ENCODE measurements around the gene EPHA5.

DNA sequence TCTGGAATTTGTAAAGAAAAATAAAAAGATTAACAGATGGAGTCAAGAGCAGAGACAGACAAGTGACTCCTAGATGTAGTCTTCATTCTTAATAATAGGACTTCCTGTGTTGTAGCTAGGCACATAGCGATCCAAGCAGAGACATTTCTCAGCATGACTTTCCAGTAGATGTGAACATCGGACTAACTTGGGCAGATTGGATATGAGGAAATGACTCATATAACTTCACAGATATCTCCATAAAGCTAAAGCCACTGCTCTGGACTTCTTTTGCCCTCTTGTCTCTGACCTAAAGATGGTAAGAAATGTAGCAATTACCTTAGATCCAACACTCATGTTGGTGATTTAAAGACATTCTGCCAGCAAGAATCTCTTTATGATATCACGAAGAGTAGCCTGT is 131.7 kb downstream of the EPHA5 start:
- TF ChIP-seq, protein P1, sequence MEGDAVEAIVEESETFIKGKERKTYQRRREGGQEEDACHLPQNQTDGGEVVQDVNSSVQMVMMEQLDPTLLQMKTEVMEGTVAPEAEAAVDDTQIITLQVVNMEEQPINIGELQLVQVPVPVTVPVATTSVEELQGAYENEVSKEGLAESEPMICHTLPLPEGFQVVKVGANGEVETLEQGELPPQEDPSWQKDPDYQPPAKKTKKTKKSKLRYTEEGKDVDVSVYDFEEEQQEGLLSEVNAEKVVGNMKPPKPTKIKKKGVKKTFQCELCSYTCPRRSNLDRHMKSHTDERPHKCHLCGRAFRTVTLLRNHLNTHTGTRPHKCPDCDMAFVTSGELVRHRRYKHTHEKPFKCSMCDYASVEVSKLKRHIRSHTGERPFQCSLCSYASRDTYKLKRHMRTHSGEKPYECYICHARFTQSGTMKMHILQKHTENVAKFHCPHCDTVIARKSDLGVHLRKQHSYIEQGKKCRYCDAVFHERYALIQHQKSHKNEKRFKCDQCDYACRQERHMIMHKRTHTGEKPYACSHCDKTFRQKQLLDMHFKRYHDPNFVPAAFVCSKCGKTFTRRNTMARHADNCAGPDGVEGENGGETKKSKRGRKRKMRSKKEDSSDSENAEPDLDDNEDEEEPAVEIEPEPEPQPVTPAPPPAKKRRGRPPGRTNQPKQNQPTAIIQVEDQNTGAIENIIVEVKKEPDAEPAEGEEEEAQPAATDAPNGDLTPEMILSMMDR (IDR thresholded peaks at IDR 0.05) = no peak
- TF ChIP-seq POLR2A (IDR thresholded peaks at IDR 0.05) = no peak
- TF ChIP-seq POLR2AphosphoS5 (IDR thresholded peaks at IDR 0.05) = no peak
- no peak for TF ChIP-seq EP300 (IDR thresholded peaks at IDR 0.05)
